RPMI8226 (cell line): ENCODE measurements around the gene STAG3.

Source experiments
- DNase-seq: peaks from one replicate; pipeline ENCODE4 v3.0.0-alpha.2; 2015

STAG3 gene

DNA sequence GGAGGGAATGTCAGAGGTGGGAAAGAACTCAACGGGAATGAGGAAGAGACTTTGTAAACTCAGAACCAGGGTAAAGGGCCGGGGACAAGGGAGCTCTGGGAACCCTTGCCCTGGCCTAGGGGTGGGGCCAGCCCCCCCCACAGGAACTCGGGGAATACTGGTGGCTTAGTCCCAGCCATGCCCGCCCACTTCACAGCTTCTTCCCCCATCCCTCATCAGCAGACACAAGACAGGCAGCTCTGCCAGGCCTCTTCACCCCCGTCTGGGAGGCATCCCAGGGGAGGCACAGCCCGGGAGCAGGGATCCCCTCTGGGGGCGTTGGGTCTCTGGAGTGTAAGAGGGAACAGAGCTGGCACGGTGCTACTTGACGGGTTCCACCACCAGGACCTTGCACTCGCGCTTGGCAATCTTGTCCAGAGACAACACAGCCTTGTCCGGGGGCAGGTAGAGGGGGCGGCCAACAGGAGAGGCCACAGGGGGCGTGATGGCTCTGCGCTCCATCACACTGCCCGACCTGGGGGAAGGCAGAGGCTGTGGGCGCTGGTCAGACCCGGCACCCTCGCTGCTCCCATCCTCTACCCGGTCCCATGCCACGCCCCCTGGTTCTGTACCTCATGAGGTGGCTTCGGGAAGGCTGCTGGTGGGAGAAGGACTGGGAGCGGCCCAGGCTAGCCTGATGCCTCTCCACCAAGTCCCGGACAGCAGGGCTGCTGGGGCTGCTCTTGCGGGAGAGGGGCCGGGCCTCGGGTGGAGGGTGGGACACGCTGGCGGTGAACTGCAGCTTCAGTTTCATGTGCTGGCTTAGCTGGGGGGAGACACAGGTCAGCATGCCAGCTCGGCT is 22.8 kb upstream of the STAG3 start:
- no peak for DNase-seq

GRCh38 chr7:100155553-100156317 is 22.0 kb upstream of the STAG3 start:
- DNase-seq, result no peak

DNA sequence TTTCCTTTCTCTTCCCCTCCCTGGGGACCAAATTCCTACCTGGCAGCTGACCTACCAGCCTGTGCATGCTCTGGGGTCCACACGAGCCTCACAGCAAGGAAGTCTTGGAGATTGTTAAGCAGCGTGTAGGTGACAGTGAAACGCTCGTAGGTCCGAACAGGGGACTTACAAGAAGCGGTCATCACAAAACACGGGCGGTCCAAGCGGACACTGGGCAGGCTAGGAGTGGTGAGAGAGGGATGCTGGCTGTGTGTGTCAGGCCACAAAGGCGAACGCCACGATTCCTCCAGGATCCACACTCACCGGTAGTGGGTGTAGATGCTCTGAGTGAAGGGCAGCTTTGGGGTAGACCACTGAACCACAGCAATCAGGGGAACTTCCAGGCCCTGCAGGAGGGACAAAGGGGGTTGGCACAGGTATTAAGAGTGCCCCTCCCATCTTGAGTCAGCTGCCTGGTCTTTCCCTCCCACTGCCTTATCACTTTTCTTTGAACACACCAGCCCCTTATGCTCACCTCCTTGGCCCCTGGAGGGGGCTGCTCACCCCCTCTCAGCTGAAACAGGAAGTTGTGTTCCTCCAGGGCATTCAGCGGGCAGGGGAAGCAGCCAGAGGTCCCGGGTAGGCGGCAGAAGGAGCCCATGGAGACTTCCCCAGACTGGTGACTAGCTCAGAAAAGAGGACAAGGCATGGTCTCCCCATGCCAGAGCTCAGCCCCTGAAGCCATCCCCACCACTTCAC is 21.2 kb upstream of the STAG3 start:
- no peak for DNase-seq

GRCh38 chr7:100157069-100157333 is 20.7 kb upstream of the STAG3 start:
- DNase-seq, result no peak

GRCh38 chr7:100157334-100158228 is 20.1 kb upstream of the STAG3 start:
- DNase-seq, result peak; percentile 25

- peak; percentile 93 for DNase-seq
Observed at GRCh38 chr7:100158229-100159098, 19.3 kb upstream of the STAG3 start, which contains the start of gene TRAPPC14. TRAPPC14 (minus strand) TSS chr7:100158723; CDS start chr7:100158499, 224 bp downstream.

DNA sequence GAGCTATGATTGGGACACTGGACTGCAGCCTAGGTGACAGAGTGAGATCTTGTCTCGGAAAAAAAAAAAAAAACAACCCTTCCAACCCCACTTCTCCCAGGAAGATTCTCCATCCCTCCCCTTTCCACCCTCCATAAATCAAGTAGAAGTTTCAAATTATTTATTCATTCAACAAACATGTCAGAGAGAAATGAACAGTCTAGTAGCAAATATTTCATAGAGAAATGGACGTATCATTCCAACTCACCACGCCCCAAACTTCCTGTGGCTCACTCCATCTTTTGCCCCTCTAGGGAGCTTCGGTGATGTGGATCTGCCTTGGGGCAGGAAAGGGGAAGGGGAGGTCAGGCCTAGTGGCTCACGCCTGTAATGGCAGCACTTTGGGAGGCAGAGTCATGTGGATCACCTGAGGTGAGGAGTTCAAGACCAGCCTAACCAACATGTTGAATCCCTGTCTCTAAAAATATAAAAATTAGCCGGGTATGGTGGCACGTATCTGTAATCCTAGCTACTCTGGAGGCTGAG is 18.6 kb upstream of the STAG3 start:
- no peak for DNase-seq

DNA sequence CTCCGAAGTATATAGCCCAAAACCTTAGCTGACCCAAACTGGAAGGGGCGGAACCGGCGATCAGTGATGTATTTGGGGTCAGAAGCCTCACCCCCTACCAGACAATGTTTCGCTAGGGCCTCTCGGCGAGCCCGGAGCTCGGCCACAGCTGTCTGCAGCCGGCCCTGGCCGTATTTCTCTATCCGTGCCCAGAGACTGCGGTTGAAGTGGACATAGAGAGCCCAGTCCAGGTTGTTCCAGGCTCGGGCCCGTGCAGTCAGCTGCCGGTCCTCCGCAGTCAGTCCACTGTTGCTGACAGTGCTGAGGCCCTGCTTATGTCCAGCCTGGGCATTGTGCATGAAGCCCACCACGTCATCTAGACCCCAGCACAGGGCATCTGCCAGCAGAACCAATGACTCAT is 17.7 kb upstream of the STAG3 start:
- DNase-seq, result no peak

DNA sequence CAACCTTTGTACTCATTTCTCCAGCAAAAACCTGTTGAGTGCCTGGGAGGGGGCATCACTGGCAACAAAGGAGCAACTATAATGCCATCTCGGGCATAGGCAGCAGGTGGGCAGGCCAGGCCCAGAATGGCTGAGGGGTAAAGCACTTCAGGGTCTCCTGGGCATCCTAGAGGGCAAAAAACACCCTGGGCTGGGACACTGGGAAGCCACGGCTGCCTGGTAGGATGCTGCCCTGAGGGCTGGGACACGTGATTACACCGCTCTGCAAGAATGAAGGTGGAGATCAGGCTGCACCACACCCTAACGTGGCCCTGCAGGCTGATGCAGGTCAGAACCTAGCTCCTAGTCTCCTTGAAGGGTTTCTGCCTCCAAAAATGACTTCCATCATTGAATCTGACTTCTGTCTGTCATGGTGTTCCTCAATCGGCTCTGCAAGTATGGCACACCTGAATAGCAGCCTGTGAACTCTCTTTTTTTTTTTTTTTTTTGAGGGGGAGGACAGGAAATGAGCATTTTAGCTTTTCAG is 14.6 kb upstream of the STAG3 start:
- peak; percentile 31 for DNase-seq

- no peak for DNase-seq
Observed at GRCh38 chr7:100163871-100164270, 13.8 kb upstream of the STAG3 start.

GRCh38 chr7:100166317-100166940 is 11.3 kb upstream of the STAG3 start:
- peak; percentile 52 for DNase-seq

- DNase-seq, result peak; percentile 22
Observed at GRCh38 chr7:100166970-100167911, 10.5 kb upstream of the STAG3 start.

GRCh38 chr7:100167912-100168323 is 9.8 kb upstream of the STAG3 start:
- DNase-seq, result no peak

DNA sequence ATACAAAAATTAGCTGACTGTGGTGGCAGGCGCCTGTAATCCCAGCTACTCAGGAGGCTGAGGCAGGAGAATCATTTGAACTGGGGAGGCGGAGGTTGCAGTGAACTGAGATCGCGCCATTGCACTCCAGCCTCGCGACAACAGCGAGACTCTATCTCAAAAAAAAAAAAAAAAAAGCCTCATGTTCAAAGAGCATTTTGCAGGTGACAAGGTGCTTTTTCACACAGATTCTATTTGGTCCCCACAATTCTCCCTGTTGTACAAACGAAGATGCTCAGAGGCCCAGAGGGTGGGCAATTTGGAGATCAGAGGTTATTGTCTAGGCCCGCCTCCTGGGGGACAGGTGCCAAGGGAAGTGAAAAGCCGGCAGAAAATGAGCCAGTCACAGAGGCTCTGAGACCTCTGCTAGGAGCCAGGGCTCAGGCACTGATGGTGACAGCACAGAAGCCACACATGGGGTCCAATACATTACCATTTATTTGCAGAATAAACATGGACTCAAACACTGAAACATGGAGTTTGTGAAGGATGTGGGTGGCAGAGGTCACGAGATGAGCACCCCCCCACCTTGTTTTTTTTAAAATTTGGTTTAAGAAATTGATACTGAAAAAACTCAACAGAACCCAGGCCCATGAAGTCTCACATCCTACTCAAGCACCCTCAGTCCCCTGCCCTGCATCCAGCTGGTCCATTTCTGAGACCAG is 8.4 kb upstream of the STAG3 start:
- DNase-seq, result peak; percentile 51

DNA sequence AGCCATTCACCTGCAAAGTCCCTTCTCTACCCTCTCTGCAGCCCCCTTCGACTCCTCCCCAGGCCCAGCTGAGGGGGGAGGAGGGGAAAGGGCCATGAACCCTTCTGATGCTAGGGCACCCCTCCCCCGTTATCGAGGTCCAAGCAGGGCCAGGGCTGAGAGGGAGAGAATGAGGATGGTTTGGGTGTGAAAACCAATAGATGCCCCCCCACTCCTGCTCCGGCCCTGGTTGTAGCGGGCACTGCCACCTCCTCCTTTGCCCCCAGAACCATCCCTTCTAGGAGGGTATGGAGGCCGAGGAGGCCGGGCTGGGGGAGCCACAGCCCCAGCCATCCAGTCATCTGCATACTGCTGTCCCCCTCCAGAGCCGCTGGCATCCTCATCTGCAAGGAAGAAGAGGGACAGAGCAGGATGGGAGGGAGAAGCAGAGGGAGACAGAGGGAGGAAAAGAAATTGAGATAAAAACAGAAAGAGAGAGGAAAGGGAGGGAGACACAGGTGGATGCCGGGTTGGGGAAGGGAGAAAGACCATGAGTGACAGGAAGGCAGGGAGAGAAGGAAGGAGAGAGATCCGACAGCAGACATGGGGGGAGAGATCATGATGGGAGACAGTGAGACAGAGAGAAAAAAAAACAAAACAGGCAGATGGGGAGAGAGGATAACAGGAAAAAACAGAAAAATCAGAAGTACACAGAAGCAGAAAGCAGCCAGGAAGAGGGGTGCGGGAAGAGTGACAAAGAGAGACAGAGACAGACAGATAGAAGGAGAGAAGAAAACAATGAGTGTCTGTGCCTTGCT is 7.4 kb upstream of the STAG3 start:
- no peak for DNase-seq

DNA sequence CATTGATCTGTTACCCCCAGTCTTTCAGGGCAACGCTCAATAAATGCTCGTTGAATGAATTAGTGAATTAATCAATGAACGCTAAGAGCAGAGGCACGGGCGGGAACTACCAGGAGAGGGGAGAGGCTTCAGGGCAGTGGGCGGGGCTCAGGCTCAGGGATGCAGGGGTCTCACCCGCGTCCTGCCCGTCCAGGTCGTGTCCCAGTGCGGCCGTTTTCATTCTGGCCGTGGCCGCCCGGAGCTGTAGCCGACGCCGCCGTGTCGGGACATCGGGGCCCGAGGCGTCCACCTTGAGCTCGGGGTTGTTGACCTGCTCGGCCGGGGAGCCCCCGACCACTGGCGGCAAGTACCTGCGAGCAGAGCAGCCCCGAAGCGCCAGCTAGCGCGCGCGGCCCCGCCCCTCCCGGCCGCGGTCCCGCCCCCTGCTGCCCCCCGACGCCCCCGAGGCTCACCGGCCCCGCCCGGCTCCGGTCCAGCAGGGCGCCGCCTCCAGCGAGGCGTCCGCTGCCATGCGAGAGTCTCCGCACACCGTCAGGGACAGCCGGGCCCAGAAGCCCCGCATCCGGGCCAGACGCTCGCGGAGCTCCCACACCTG is 6.5 kb upstream of the STAG3 start:
- DNase-seq, result peak; percentile 38

DNA sequence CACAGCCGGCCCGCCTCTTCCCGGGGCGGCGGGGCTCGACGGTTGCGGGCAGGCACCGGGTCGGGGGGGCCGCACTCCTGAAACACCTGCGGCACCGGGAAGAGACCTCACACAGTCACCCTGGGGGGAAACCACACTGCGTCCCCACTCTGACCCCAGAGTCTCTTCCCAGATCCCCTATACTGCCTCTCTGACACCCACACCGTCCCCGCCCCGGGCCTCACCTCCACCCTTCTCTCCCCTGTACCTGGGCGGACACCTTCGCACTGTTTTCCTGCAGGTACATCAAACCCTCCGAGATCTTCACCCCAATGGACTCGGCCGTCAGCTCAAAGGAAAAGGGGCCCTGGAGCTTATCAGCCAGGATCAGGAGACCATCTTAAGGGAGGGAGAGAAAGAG is 5.9 kb upstream of the STAG3 start:
- peak; percentile 22 for DNase-seq
